Stimulated activated CD8-positive, alpha-beta memory T cell treated with anti-CD3 and anti-CD28 coated beads, Interleukin-12 subunit alpha, Interleukin-12 subunit beta, amount 100 ng/mL, for 24 hours (primary cell): ENCODE measurements around the gene CFAP68.
"Not testable (repeated sequence)": the region's sequence is repeated elsewhere in the genome, so short reads cannot be mapped to it uniquely, and the experiment has no call there.

Source experiments
- DNase-seq: peaks from one replicate; pipeline ENCODE4 v3.0.0-alpha.2; 2020; ENCODE audit errors: extremely low read depth

Gene CFAP68

GRCh38 chr11:111918390-111919256 lies 39.3 kb downstream of the CFAP68 start, which contains the start of gene C11orf52:
C11orf52 (plus strand) TSS chr11:111918913; CDS start chr11:111918973, 60 bp downstream.
- no peak for DNase-seq

- DNase-seq: no peak
Observed at GRCh38 chr11:111920908-111921307, 41.6 kb downstream of the CFAP68 start.

DNA sequence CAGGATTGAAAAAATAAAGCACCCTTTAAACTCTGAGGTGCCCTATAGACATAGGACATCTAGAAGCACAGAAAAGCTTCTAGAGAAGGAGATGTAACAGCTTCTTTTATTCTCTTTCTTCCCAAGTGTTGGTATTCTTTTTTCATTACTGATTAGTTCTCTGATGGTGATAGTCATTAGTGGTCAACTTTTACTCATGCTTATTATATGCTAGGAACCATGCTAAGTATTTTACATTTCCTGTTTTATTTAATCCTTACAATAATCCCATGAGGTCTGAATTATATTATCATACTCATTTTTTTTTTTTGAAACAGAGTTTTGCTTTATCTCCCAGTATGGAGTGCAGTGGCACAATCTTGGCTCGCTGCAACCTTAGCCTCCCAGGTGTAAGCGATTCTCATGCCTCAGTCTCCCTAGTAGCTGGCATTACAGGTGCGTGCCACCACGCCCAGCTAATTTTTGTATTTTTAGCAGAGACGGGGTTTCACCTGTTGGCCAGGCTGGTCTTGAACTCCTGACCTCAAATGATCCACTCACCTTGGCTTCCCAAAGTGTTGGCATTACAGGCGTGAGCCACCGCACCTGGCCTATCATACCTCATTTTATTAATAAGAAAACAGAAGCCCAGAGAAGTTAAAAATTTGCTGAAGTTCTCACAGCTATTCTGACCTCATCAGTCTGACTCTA lies 42.3 kb downstream of the CFAP68 start:
- DNase-seq: no peak

DNA sequence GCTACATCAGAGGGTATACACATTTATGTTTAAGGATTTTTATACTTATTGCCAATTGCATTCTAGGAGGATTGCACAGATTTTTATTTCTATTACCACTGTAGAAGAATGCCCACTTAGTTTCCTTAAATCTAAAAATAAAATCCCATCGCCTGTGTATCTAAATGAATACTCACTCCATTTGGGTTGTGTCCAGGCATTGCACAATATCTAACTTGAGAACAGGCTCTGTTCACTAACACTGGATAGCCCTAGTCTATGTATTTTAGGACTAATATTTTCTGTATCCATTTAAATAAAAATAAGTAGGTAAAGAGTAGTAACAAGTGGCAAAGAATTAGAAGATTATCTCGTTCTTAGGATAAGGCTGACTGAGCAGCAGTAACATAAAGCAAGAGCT lies 43.5 kb downstream of the CFAP68 start:
- DNase-seq: no peak

DNA sequence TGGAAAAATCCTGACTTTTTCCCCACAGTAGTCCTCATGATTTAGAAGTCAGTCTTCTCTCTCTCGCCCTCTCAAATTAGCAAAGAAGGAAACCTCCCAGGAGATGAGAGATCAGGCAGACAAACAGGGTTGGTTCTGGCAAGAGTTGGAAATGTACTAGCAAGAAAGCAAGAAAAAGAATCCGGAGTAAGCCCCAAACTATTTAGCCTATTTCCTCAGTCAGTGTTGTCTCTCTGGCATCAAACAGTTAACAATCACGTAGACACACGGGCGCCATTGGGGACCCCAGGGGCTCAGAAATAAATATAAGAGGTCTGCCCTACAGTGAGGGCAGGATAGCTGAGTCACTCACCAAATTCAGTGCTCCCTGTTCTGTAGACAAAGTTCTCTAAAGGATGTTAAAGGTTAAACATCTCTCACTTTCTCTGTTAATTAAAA lies 44.0 kb downstream of the CFAP68 start:
- no peak for DNase-seq

DNA sequence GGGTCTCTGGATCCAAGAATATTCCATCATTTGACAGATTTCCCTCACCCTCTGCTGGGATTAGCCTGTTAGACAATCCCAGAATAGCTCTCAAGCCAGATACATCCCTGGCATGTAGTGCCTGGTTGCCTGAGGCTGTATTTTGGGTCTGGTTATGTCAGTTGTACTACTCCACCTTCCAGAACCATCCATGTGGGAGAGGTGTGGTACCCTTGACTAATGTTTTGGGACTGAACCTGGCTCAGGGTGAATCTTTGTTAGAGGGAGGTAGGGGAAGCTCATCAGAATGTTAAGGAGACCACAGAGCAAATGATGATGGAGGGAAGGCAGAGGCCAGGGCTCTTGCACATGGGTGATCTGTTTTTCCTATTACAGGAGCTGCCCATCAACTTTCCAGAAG lies 44.6 kb downstream of the CFAP68 start:
- no peak for DNase-seq

DNA sequence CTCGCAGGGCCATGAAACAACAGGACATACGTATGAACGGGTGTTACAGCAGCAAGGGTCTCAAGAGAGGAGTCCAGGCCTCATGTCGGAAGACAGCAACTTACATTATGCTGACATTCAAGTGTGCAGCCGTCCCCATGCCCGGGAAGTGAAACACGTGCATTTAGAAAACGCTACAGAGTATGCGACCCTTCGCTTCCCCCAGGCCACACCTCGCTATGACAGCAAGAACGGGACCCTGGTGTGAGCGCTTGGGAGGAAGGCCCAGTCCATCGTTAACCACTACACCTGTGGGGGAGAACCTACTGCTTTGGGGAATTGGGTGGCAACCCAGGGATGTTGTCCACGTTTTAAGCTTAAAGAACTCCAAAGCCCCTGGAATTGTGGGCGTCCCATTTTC lies 46.6 kb downstream of the CFAP68 start:
- no peak for DNase-seq

DNA sequence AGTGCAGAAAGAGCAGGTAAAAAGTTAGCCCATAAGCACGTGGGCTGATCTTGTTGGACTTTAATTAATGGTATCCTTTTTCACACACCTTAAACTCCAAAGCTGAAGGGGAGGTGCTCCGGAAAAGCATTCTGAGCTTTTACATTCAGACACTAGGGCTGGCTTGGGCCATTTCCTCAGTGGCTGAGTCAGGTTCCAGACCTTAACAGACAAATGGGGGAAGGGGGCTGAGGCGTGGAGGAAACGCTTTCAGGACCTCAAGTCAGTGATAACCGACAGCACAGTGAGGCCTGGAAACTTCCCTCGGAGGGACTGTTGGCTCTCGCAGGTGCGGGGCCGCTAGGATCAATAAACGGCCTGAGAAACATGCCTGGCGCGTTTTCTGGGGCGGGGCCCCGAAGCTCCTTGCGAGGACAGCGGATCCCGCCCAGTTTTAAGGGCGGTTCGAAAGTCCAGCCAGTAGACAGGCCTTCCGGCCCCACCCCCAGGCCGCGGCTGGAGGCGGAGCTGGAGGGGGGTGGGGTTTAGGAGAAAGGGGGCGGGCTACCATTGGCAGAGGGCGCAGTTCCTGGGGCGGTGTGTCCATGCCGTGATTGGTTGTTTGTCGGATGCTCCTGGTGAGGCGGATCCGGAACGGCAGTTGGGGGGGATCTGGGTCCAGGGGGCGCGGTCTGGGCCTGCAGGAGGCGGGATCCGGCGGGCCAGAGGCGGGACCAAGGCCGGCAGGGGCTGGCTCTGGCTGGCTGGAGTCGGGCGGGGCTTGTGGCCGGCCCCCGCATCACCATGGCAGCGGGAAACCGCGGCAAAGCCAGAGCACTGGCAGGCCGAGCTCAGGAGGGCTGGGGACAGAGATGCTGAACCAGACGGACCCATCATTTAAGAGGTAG lies 47.4 kb downstream of the CFAP68 start:
- peak; percentile 83 for DNase-seq

DNA sequence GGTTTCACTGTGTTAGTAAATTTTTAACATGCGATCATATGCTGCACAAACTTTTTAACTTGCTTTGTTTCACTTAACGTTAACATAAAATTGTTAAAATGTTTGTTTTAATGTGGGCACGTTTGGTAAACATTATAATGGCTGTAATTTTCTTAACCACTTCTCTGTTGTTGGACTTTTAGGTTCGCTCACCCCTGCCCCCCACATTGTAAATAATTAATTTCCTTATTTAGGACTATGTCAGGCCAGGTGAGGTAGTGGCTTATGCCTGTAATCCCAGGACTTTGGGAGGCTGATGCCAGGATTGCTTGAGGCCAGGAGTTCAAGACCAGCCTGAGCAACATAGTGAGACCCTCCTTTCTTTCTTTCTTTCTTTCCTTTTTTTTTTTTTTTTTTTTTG lies 51.1 kb downstream of the CFAP68 start:
- no peak for DNase-seq

GRCh38 chr11:111932611-111932950 lies 53.2 kb downstream of the CFAP68 start:
- no peak for DNase-seq

DNA sequence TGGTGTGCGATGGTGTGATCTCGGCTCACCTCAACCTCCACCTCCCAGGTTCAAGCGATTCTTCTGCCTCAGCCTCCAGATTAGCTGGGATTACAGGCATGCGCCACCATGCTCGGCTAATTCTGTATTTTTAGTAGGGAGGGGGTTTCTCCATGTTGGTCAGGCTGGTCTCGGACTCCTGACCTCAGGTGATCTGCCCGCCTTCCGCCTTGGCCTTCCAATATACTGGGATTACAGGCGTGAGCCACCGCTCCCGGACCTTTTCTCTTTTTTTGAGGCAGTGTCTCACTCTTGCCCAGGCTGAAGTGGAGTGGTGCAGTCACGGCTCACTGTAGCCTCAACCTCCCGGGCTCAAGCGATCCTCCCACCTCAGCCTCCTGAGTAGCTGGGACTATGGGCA lies 53.8 kb downstream of the CFAP68 start:
- DNase-seq: not testable (repeated sequence)

DNA sequence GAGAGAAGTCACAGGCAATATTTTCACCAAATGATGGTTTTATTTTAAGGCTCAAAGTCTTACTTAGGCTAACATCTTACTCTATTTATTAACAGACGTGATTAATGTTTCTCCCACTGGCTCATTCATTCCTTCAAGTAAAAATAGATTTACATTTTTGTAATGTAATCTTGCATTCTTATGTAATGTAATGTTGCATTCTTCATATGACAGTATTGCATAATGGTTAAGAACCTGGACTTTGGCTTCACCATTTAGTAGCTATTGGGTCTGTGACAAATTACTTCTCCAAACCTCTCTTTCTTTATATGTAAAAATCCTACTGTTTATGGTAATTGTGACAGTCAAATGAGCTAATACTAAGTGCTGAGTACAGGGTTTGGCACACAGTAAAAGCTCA lies 54.5 kb downstream of the CFAP68 start:
- no peak for DNase-seq

DNA sequence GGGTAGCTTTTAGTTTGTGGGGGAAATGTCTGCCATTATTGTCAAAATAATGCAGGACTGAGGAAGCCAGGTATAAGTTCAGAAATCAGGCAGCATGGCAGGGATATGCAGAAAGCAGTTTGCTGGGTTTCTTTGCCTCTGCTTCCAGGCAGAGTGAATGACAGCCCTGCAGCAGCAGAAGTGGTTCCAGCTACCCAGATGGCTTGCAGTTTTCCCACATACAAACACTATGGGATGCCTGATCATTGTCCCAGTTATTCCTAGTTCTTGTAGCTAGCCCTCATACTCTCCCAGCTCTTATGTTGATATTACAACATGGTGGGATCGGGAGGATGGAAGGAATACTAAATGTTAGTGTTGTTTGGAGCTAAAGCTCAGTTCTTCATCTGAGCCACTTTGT lies 55.0 kb downstream of the CFAP68 start:
- no peak for DNase-seq
